Tibial nerve (tissue), 4 donors: ENCODE data around the gene MARCHF10.

Source experiments
- CTCF ChIP-seq, 5 experiments: fragments of 200-600 bp in 3 of 5; fragments of 450-650 bp in 2 of 5; sonication (generic) in 3 of 5; IDR thresholded peaks; one replicate each; pipeline ENCODE4 v1.5.1; 2016 to 2019; ENCODE audit warnings: antibody characterized with exemption in 5 of 5, mild to moderate bottlenecking in 3 of 5, moderate library complexity in 2 of 5
- EP300 ChIP-seq, 2 donors: sonication (generic); formaldehyde crosslinking; IDR thresholded peaks; one replicate each; pipeline ENCODE4 v1.6.1; 2017; ENCODE audit warnings: antibody characterized with exemption in 2 of 2, mild to moderate bottlenecking in 1 of 2

- TF ChIP-seq EP300 (IDR thresholded peaks at IDR 0.05) = no peak
- TF ChIP-seq CTCF (IDR thresholded peaks at IDR 0.05) = no peak
Measured at GRCh38 chr17:62705156-62705777, 102.8 kb downstream of the MARCHF10 start.
